Cardiac ventricle fibroblast (primary cell): ENCODE data around the gene NDUFB6. TPM values are rescaled to one million over a fixed set of nuclear protein-coding genes. Genes with fewer than 3 reads are reported as not detected.

ENCODE experiments used
- total RNA-seq: library from RNA; depleted of rRNA; stranded (reverse); fragments of >200 nt; gene quantifications from 2 replicates; pipeline ENCODE4 v1.2.3, GENCODE V29; 2015

NDUFB6 gene
- total RNA-seq: 26.3 and 45.6 TPM in 2 replicates

GRCh38 chr9:32572900-32573523 is at the start of gene NDUFB6:
Gene NDUFB6, minus strand, starts transcription at chr9:32573159. Its CDS starts 99 bp downstream, at chr9:32573060.

GRCh38 chr9:32552172-32552872 is 20.6 kb downstream of the NDUFB6 start, which contains the start of the genes SMIM27 and TOPORS:
Gene SMIM27, plus strand, starts transcription at chr9:32552327. Its CDS starts 108 bp downstream, at chr9:32552435.
Gene TOPORS, minus strand, starts transcription at chr9:32552586. Its CDS starts 150 bp downstream, at chr9:32552436.

GRCh38 chr9:32526041-32526706 is 46.8 kb downstream of the NDUFB6 start, which contains the start of gene RIGI:
Gene RIGI, minus strand, starts transcription at chr9:32526196. Its CDS starts 30 bp downstream, at chr9:32526166.

Other genes with a start within 250 kb of the NDUFB6 start
- gene ACO1, start 188.5 kb downstream of the NDUFB6 start, total RNA-seq: 74.1 and 75.0 TPM in 2 replicates
- 4.9 and 5.4 TPM in 2 replicates for gene RIGI, start 47.0 kb downstream of the NDUFB6 start, total RNA-seq
- 2.6 and 7.3 TPM in 2 replicates for gene SMIM27, start 20.8 kb downstream of the NDUFB6 start, total RNA-seq
- gene TOPORS, start 20.6 kb downstream of the NDUFB6 start, total RNA-seq: 16.1 and 16.7 TPM in 2 replicates
- gene TAF1L, start 62.5 kb upstream of the NDUFB6 start, total RNA-seq: not detected in 2 replicates
- not detected in 2 replicates for gene TMEM215, start 210.4 kb upstream of the NDUFB6 start, total RNA-seq